Measurements from ENCODE around the gene GON7. TPM values are rescaled to one million over a fixed set of nuclear protein-coding genes. Genes with fewer than 3 reads are reported as not detected.
A peak's percentile ranks its signal among the peaks of the same experiment; 100 is the strongest.

GON7 gene
- polyA plus RNA-seq, 3 donors: 4.8 to 24.0 (median 22.7) TPM

GRCh38 chr14:93195316-93195999 lies 11.4 kb downstream of the GON7 start:
- no peak overlapping the region for H3K9ac ChIP-seq (ENCODE audit: insufficient read depth, low read length, poor library complexity, severe bottlenecking)
- no peaks in the 10 kb centered on the region for H3K27me3 Mint-ChIP-seq (ENCODE audit: low read depth in 3 of 3)
- H3K4me3 ChIP-seq (replicated peaks in 1 of 3; ENCODE audit: low read depth in 2 of 3, low read length in 3 of 3): no peak overlapping the region
- H3K36me3 ChIP-seq (replicated peaks in 1 of 2; ENCODE audit: control insufficient read depth in 1 of 2, insufficient read depth in 2 of 2, low read length in 2 of 2): peaks cover 9 to 25% of the 10 kb centered on the region in 2 donors
- no peak overlapping the region for H3K4me3 Mint-ChIP-seq
- 100% methylated on average over 1 of the region's 1 CpG for WGBS (ENCODE audit: insufficient coverage)
- H3K4me1 ChIP-seq (ENCODE audit: control insufficient read depth in 1 of 2, insufficient read depth in 2 of 2, low read length in 2 of 2): no peaks in the 10 kb centered on the region
- TF ChIP-seq, protein P1, sequence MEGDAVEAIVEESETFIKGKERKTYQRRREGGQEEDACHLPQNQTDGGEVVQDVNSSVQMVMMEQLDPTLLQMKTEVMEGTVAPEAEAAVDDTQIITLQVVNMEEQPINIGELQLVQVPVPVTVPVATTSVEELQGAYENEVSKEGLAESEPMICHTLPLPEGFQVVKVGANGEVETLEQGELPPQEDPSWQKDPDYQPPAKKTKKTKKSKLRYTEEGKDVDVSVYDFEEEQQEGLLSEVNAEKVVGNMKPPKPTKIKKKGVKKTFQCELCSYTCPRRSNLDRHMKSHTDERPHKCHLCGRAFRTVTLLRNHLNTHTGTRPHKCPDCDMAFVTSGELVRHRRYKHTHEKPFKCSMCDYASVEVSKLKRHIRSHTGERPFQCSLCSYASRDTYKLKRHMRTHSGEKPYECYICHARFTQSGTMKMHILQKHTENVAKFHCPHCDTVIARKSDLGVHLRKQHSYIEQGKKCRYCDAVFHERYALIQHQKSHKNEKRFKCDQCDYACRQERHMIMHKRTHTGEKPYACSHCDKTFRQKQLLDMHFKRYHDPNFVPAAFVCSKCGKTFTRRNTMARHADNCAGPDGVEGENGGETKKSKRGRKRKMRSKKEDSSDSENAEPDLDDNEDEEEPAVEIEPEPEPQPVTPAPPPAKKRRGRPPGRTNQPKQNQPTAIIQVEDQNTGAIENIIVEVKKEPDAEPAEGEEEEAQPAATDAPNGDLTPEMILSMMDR (IDR thresholded peaks at IDR 0.05): no peak
- H3K9me3 Mint-ChIP-seq: no peaks in the 10 kb centered on the region
- intact Hi-C loops (cut with micrococcal nuclease): no loop called here
- H3K27ac Mint-ChIP-seq: no peak overlapping the region
- no peaks in the 10 kb centered on the region for H3K9me3 ChIP-seq (replicated peaks in 1 of 2; ENCODE audit: control insufficient read depth in 1 of 2, insufficient read depth in 1 of 2, low read length in 2 of 2)
- no peak overlapping the region for H2AFZ ChIP-seq (ENCODE audit: insufficient read depth, low read depth, low read length, poor library complexity, severe bottlenecking)
- H3K4me1 Mint-ChIP-seq: no peaks in the 10 kb centered on the region
- no peaks in the 10 kb centered on the region for H3K27me3 ChIP-seq (ENCODE audit: control insufficient read depth in 2 of 2, insufficient read depth in 2 of 2, low read length in 2 of 2)
- H3K79me2 ChIP-seq (ENCODE audit: insufficient read depth, low read length): no peaks in the 10 kb centered on the region
- H4K20me1 ChIP-seq (ENCODE audit: insufficient read depth, low read length): no peaks in the 10 kb centered on the region
- H3K36me3 Mint-ChIP-seq: peaks cover 15 to 26% of the 10 kb centered on the region in 2 donors
- H3K27ac ChIP-seq (ENCODE audit: low read depth in 1 of 2, low read length in 2 of 2): no peak overlapping the region
- no peak for DNase-seq
- no peak overlapping the region for H3K4me2 ChIP-seq (replicated peaks; ENCODE audit: extremely low read depth, low read length, poor library complexity, severe bottlenecking)

- peak overlapping the region in 5 of 7 donors; percentile 63 to 96 (median 90) for H3K27ac Mint-ChIP-seq
These were observed 19.9 kb downstream of the GON7 start for GRCh38 chr14:93186956-93187355.

More at GRCh38 chr14:93186956-93187355, 19.9 kb downstream of the GON7 start:
- H3K79me2 ChIP-seq (ENCODE audit: insufficient read depth, low read length): peaks cover 28% of the 10 kb centered on the region
- no peaks in the 10 kb centered on the region for H3K27me3 ChIP-seq (ENCODE audit: control insufficient read depth in 2 of 2, insufficient read depth in 2 of 2, low read length in 2 of 2)
- H3K4me1 Mint-ChIP-seq: peaks cover 31% of the 10 kb centered on the region
- H3K9me3 Mint-ChIP-seq: no peaks in the 10 kb centered on the region
- intact Hi-C loops (cut with micrococcal nuclease): loop anchor here in 1 of 2 donors (10.0 kb wide), 1 partner anchor 72 kb away; the partner anchor contains the start of gene ITPK1
- H3K9me3 ChIP-seq (replicated peaks in 1 of 2; ENCODE audit: control insufficient read depth in 1 of 2, insufficient read depth in 1 of 2, low read length in 2 of 2): no peaks in the 10 kb centered on the region
- H2AFZ ChIP-seq (ENCODE audit: insufficient read depth, low read depth, low read length, poor library complexity, severe bottlenecking): no peak overlapping the region
- WGBS (ENCODE audit: insufficient coverage): no CpG with 5 or more reads among the region's 3 CpGs
- TF ChIP-seq, protein P1 (IDR thresholded peaks at IDR 0.05): no peak
- peaks cover 23 to 40% of the 10 kb centered on the region in 2 donors for H3K36me3 Mint-ChIP-seq
- H3K4me3 ChIP-seq (replicated peaks in 1 of 3; ENCODE audit: low read depth in 2 of 3, low read length in 3 of 3): no peak overlapping the region
- H4K20me1 ChIP-seq (ENCODE audit: insufficient read depth, low read length): peaks cover 15% of the 10 kb centered on the region
- H3K4me1 ChIP-seq (ENCODE audit: control insufficient read depth in 1 of 2, insufficient read depth in 2 of 2, low read length in 2 of 2): peaks cover 26 to 30% of the 10 kb centered on the region in 2 donors
- H3K4me2 ChIP-seq (replicated peaks; ENCODE audit: extremely low read depth, low read length, poor library complexity, severe bottlenecking): no peak overlapping the region
- no peak overlapping the region for H3K9ac ChIP-seq (ENCODE audit: insufficient read depth, low read length, poor library complexity, severe bottlenecking)
- peak in 2 of 3 donors; percentile 18 to 52 for DNase-seq
- peaks cover 17 to 40% of the 10 kb centered on the region in 2 donors for H3K36me3 ChIP-seq (replicated peaks in 1 of 2; ENCODE audit: control insufficient read depth in 1 of 2, insufficient read depth in 2 of 2, low read length in 2 of 2)
- H3K4me3 Mint-ChIP-seq: no peak overlapping the region
- H3K27ac ChIP-seq (ENCODE audit: low read depth in 1 of 2, low read length in 2 of 2): peak overlapping the region in 1 of 2 donors; percentile 72
- no peaks in the 10 kb centered on the region for H3K27me3 Mint-ChIP-seq (ENCODE audit: low read depth in 3 of 3)
